GM12878 (cell line): ENCODE measurements around the gene RHOC. TPM values are rescaled to one million over a fixed set of nuclear protein-coding genes. Genes with fewer than 3 reads are reported as not detected.

ENCODE experiments used
- ATAC-seq: fragments of 200-7000 bp; cut with Tn5 transposase; 3 replicates; pipeline ENCODE4 v1.9.1; 2020; ENCODE audit warnings: mild to moderate bottlenecking, moderate library complexity
- BruUV-seq: library from RNA; stranded (reverse); fragments of 400-500 nt; replicated peaks from 2 replicates; lab custom pipeline; 2021; lab: Mats Ljungman, UMichigan
- CTCF ChIA-PET: fragments of 300-600 bp; sonication (Branson Sonifier 250); formaldehyde crosslinking; extraction: SDS; loops from one replicate; lab custom pipeline; 2021; ENCODE audit warnings: inconsistent platforms; lab: Yijun Ruan, JAX
- POLR2A ChIA-PET: fragments of 350-600 bp; formaldehyde crosslinking; extraction: SDS; loops from one replicate; lab custom pipeline; 2021; ENCODE audit warnings: inconsistent platforms; lab: Charles Lee
- RAD21 ChIA-PET: fragments of 300-600 bp; sonication (Branson Sonifier 250); formaldehyde crosslinking; loops from one replicate; lab custom pipeline; 2023; ENCODE audit warnings: antibody characterized with exemption; ENCODE audit not compliant: unreplicated experiment; lab: Charles Lee
- SMC1A ChIA-PET: fragments of 300-600 bp; sonication (Branson Sonifier 250); formaldehyde crosslinking; loops from one replicate; lab custom pipeline; 2023; ENCODE audit not compliant: unreplicated experiment, uncharacterized antibody; lab: Charles Lee
- DNase-seq: peaks from one replicate; pipeline ENCODE4 v3.0.0-alpha.2; 2011; ENCODE audit warnings: low read depth, low spot score
- FAIRE-seq: peaks from 3 replicates; lab custom pipeline; 2011; peaks lifted over from hg19 to GRCh38; lab: Jason Lieb, UNC
- H2AFZ ChIP-seq: 2 replicates; pipeline ENCODE4 v1.6.0; 2011; ENCODE audit warnings: low read depth, low read length, control low read depth; ENCODE audit not compliant: control insufficient read depth
- H3K27ac ChIP-seq: 2 replicates; pipeline ENCODE4 v1.5.1; 2011; ENCODE audit warnings: control low read depth; ENCODE audit not compliant: control insufficient read depth, insufficient read depth
- H3K27me3 ChIP-seq, 2 experiments: replicated peaks in 1 of 2; 2 replicates each; pipeline versions ENCODE4 v1.6.0 to v1.6.1; 2011; ENCODE audit warnings: low read length in 1 of 2; ENCODE audit not compliant: control insufficient read depth in 2 of 2, insufficient read depth in 2 of 2
- H3K36me3 ChIP-seq, 2 experiments: 2 replicates each; pipeline ENCODE4 v1.5.1; 2011; ENCODE audit warnings: low read length in 1 of 2; ENCODE audit not compliant: control insufficient read depth in 2 of 2, insufficient read depth in 2 of 2
- H3K4me1 ChIP-seq: 2 replicates; pipeline ENCODE4 v1.6.1; 2011; ENCODE audit warnings: mild to moderate bottlenecking, low read length, moderate library complexity, mixed read lengths; ENCODE audit not compliant: control insufficient read depth, insufficient read depth
- H3K4me2 ChIP-seq: 2 replicates; pipeline ENCODE4 v1.6.0; 2011; ENCODE audit warnings: control low read depth; ENCODE audit not compliant: control insufficient read depth, insufficient read depth
- H3K4me3 ChIP-seq: fragments of 200-600 bp; sonication (generic); 2 replicates; pipeline ENCODE4 v1.5.1; 2016
- H3K79me2 ChIP-seq: 2 replicates; pipeline ENCODE4 v1.6.0; 2011; ENCODE audit warnings: low read length; ENCODE audit not compliant: control insufficient read depth, insufficient read depth
- H3K9ac ChIP-seq: 2 replicates; pipeline ENCODE4 v1.8.0; 2011; ENCODE audit warnings: low read length, control low read depth, mixed read lengths; ENCODE audit not compliant: control insufficient read depth, insufficient read depth
- H3K9me3 ChIP-seq: replicated peaks from 3 replicates; pipeline ENCODE4 v1.5.1; 2011; ENCODE audit warnings: mild to moderate bottlenecking, low read length; ENCODE audit not compliant: control insufficient read depth, insufficient read depth
- H4K20me1 ChIP-seq: 2 replicates; pipeline ENCODE4 v1.6.0; 2011; ENCODE audit not compliant: control insufficient read depth, insufficient read depth
- CREB1 ChIP-seq: IDR thresholded peaks from 2 replicates; pipeline ENCODE4 v1.6.1; 2012; ENCODE audit warnings: low read depth, mild to moderate bottlenecking, inconsistent platforms
- CREM ChIP-seq: IDR thresholded peaks from 2 replicates; pipeline ENCODE4 v1.6.1; 2014; ENCODE audit warnings: antibody characterized with exemption, low read depth
- EP300 ChIP-seq, 2 experiments: fragments of 150-350 bp in 1 of 2; IDR thresholded peaks; 2 replicates each; pipeline ENCODE4 v1.6.1; 2011 to 2012; ENCODE audit warnings: low read depth in 2 of 2, low read length in 2 of 2, borderline replicate concordance in 1 of 2, improper control_type of control experiment in 1 of 2, inconsistent platforms in 1 of 2; ENCODE audit not compliant: control insufficient read depth in 1 of 2
- ESRRA ChIP-seq: IDR thresholded peaks from 2 replicates; pipeline ENCODE4 v1.6.1; 2012; ENCODE audit warnings: mild to moderate bottlenecking, low read length, improper control_type of control experiment
- FOXM1 ChIP-seq: IDR thresholded peaks from 2 replicates; pipeline ENCODE4 v1.6.1; 2012; ENCODE audit warnings: low read depth, mild to moderate bottlenecking, inconsistent platforms, low read length, moderate library complexity
- MEF2B ChIP-seq: fragments of 450-650 bp; IDR thresholded peaks from 2 replicates; pipeline ENCODE4 v1.6.1; 2018; ENCODE audit warnings: mild to moderate bottlenecking, moderate library complexity; ENCODE audit not compliant: partially characterized antibody, poor library complexity, severe bottlenecking
- MTA3 ChIP-seq: IDR thresholded peaks from 2 replicates; pipeline ENCODE4 v1.6.1; 2012; ENCODE audit warnings: low read length, inconsistent platforms, borderline replicate concordance
- RAD21 ChIP-seq: IDR thresholded peaks from 2 replicates; pipeline ENCODE4 v1.6.1; 2011; ENCODE audit warnings: mild to moderate bottlenecking, low read depth, low read length, moderate library complexity; ENCODE audit not compliant: insufficient read depth
- RUNX3 ChIP-seq: IDR thresholded peaks from 2 replicates; pipeline ENCODE4 v1.6.1; 2012; ENCODE audit warnings: low read length, inconsistent platforms
- STAT1 ChIP-seq: fragments of 450-650 bp; conservative IDR thresholded peaks from 2 replicates; pipeline ENCODE4 v1.6.1; 2014; ENCODE audit warnings: antibody characterized with exemption, mild to moderate bottlenecking
- WGBS: methylation state at CpG from one replicate; pipeline ENCODE4 v1.1.6; 2016; ENCODE audit warnings: low lambda C conversion rate; ENCODE audit not compliant: insufficient replicate concordance, insufficient coverage; ENCODE audit errors: missing lambda C conversion rate; 5-methylcytosine and 5-hydroxymethylcytosine counted together
- in situ Hi-C: fragments of 300-500 bp; cut with MboI; formaldehyde crosslinking; loops from 9 replicates; pipeline ENCODE4 v1.14.3; 2018; ENCODE audit warnings: mixed read lengths
- intact Hi-C: fragments of 100-400 bp; cut with micrococcal nuclease; formaldehyde crosslinking; loops from one replicate; pipeline ENCODE4 v1.14.2; 2022; ENCODE audit not compliant: unreplicated experiment
- polyA plus RNA-seq, 11 experiments: library from polyadenylated mRNA; depleted of rRNA in 4 of 11; unstranded in 6 of 11; stranded (reverse) in 5 of 11; fragments of >200 nt; fragmentation: Nextera tagmentation in 4 of 11; fragmentation: Illumina TruSeq in 1 of 11; extraction: Ambion mirVana in 4 of 11; extraction: Trizol in 1 of 11; gene quantifications; 1 replicate in 1 of 11; 2 replicates in 10 of 11; pipeline versions ENCODE4 v1.2.1 to v1.2.3, GENCODE V29; 2011 to 2016; ENCODE audit warnings: inconsistent platforms in 2 of 11, missing spikeins in 2 of 11, low read depth in 1 of 11
- total RNA-seq, 4 experiments: library from RNA; depleted of rRNA in 3 of 4; stranded (reverse); fragments of >200 nt in 3 of 4; fragmentation: Illumina TruSeq in 1 of 4; extraction: Trizol in 1 of 4; gene quantifications; 2 replicates each; pipeline versions ENCODE4 v1.2.1 to v1.2.3, GENCODE V29; 2013 to 2021
- TF ChIP-seq, protein P1 (sequence below), 3 experiments: IDR thresholded peaks in 2 of 3; conservative IDR thresholded peaks in 1 of 3; 2 replicates each; pipeline ENCODE4 v1.5.1; 2011; ENCODE audit warnings: low read depth in 3 of 3, low read length in 3 of 3, mild to moderate bottlenecking in 3 of 3, control low read depth in 2 of 3, moderate library complexity in 2 of 3, inconsistent platforms in 1 of 3, mixed read lengths in 1 of 3; ENCODE audit not compliant: control insufficient read depth in 2 of 3, insufficient read depth in 1 of 3; ENCODE audit errors: extremely low read depth in 1 of 3
- TF ChIP-seq, protein P2 (sequence below): fragments of 450-650 bp; IDR thresholded peaks from 2 replicates; pipeline ENCODE4 v1.6.1; 2017; ENCODE audit warnings: mild to moderate bottlenecking
- TF ChIP-seq, protein P3 (sequence below): IDR thresholded peaks from 2 replicates; pipeline ENCODE4 v1.6.1; 2012; ENCODE audit warnings: low read length, inconsistent platforms
- TF ChIP-seq, protein P4 (sequence below): IDR thresholded peaks from 2 replicates; pipeline ENCODE4 v1.6.1; 2011; ENCODE audit warnings: borderline replicate concordance, low read depth, mild to moderate bottlenecking, moderate library complexity, low read length; ENCODE audit not compliant: insufficient read depth, poor library complexity, severe bottlenecking

Gene RHOC
- total and polyA plus RNA-seq, 10 of the 15 experiments (the other 5 are each of a cell fraction or from before 2014, with no cell fraction given): 20.6 to 371 (median 158) TPM

DNA sequence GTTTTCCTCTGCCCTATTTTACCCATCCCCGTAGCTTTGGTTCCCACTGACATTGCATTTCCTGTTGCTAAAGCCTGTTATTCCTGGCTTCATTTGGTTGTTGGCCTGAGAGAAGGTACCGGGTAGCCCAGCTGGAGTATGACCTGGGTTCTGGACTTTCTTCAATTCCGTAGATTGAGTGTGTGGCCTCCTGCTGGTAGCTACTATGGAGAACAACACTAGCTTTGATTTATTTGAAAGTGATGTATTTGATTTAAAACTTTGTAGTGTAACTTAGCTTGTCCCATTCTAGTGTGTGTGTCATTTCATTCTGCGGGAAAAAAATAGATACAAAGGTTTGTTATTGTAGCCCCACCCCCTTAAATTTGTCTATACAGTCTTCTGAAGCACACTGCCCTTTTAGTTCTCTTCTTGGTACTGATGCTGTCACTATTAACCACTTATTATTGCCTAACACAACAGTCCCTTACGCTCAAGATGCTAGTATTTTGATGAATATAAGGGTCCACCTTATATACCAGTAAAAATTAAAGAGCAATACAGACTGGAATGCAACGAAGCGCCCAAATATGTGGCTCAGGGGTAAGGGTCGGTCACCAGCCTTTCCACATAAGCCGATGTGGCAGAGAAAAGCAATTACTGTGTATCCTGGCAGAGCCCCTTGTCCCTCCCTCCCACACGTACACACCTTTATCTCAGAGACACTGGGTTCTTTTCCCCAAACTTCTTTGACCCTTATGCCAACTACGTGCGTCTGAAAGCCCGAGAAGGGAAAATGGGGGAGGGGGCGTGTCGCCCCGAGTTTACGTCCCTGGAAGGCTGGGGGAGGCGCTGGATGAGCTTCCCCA is 33.1 kb downstream of the RHOC start:
- peak overlapping the region; percentile 81 for H3K27ac ChIP-seq
- peak overlapping the region; percentile 86 for H3K4me3 ChIP-seq
- DNase-seq: no peak
- ChIA-PET CTCF (interaction anchor here (0.7 to 6.2 kb wide), 18 partner anchors 9 to 282 kb away, joined by 3 to 33 read pairs (median 5); partner anchors contain the start of genes PPM1J and RHOC), RAD21 (interaction anchor here (0.6 to 4.8 kb wide), 13 partner anchors 23 to 465 kb away, joined by 3 to 42 read pairs (median 8); partner anchors contain the start of genes CAPZA1, PPM1J and ST7L), POLR2A (interaction anchor here (0.5 to 2.0 kb wide), 10 partner anchors 19 to 401 kb away, joined by 3 to 21 read pairs (median 4); no protein-coding TSS in a partner anchor), SMC1A (interaction anchor here (0.7 to 3.9 kb wide), 17 partner anchors 10 to 283 kb away, joined by 3 to 28 read pairs (median 6); partner anchors contain the start of genes PPM1J, RHOC and ST7L)
- in situ Hi-C loops (no loop called here), intact Hi-C loops (loop anchor here (1.0 to 2.0 kb wide), 2 partner anchors 31 to 55 kb away; partner anchors contain the start of genes CAPZA1 and ST7L)
- H3K36me3 ChIP-seq: no peaks in the 10 kb centered on the region; a peak in 1 of 4 replicates
- ATAC-seq: peak; percentile 15
- WGBS: 14% methylated on average over 18 of the region's 18 CpGs
- H2AFZ ChIP-seq: peak overlapping the region; percentile 83
- H3K4me2 ChIP-seq: peak overlapping the region; percentile 93
- no TSS peak for BruUV-seq
- FAIRE-seq: peak; percentile 49
- H3K4me1 ChIP-seq: peaks cover 9% of the 10 kb centered on the region
- no peaks in the 10 kb centered on the region for H3K9me3 ChIP-seq
- peak overlapping the region; percentile 75 for H3K9ac ChIP-seq
- no peaks in the 10 kb centered on the region for H3K27me3 ChIP-seq
- peaks cover 17% of the 10 kb centered on the region for H3K79me2 ChIP-seq
- no peaks in the 10 kb centered on the region for H4K20me1 ChIP-seq
- TF ChIP-seq, protein P1, sequence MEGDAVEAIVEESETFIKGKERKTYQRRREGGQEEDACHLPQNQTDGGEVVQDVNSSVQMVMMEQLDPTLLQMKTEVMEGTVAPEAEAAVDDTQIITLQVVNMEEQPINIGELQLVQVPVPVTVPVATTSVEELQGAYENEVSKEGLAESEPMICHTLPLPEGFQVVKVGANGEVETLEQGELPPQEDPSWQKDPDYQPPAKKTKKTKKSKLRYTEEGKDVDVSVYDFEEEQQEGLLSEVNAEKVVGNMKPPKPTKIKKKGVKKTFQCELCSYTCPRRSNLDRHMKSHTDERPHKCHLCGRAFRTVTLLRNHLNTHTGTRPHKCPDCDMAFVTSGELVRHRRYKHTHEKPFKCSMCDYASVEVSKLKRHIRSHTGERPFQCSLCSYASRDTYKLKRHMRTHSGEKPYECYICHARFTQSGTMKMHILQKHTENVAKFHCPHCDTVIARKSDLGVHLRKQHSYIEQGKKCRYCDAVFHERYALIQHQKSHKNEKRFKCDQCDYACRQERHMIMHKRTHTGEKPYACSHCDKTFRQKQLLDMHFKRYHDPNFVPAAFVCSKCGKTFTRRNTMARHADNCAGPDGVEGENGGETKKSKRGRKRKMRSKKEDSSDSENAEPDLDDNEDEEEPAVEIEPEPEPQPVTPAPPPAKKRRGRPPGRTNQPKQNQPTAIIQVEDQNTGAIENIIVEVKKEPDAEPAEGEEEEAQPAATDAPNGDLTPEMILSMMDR (IDR thresholded peaks at IDR 0.05 in 2 of 3, conservative IDR thresholded peaks at IDR 0.05 in 1 of 3; ENCODE audit: control insufficient read depth in 2 of 3, extremely low read depth in 1 of 3, insufficient read depth in 1 of 3, low read depth in 3 of 3, low read length in 3 of 3): peak; percentile 31 to 45 (median 33); a peak in 3 of 6 replicates
- TF ChIP-seq MTA3 (peak; percentile 78; the same call in 1 of the 2 replicates), EP300 (IDR thresholded peaks at IDR 0.05; ENCODE audit: borderline replicate concordance in 1 of 2, control insufficient read depth in 1 of 2, low read depth in 2 of 2, low read length in 2 of 2) (no peak), RUNX3 (no peak), STAT1 (no peak), CREB1 (0 out of 2 replicates have a peak, but pooled peaks have one; percentile 8), FOXM1 (0 out of 2 replicates have a peak, but pooled peaks have one; percentile 35), ESRRA (no peak), MEF2B (no peak), RAD21 (peak; percentile 29), CREM (no peak)
- TF ChIP-seq, protein P2, sequence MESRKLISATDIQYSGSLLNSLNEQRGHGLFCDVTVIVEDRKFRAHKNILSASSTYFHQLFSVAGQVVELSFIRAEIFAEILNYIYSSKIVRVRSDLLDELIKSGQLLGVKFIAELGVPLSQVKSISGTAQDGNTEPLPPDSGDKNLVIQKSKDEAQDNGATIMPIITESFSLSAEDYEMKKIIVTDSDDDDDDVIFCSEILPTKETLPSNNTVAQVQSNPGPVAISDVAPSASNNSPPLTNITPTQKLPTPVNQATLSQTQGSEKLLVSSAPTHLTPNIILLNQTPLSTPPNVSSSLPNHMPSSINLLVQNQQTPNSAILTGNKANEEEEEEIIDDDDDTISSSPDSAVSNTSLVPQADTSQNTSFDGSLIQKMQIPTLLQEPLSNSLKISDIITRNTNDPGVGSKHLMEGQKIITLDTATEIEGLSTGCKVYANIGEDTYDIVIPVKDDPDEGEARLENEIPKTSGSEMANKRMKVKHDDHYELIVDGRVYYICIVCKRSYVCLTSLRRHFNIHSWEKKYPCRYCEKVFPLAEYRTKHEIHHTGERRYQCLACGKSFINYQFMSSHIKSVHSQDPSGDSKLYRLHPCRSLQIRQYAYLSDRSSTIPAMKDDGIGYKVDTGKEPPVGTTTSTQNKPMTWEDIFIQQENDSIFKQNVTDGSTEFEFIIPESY: no peak
- TF ChIP-seq, protein P3, sequence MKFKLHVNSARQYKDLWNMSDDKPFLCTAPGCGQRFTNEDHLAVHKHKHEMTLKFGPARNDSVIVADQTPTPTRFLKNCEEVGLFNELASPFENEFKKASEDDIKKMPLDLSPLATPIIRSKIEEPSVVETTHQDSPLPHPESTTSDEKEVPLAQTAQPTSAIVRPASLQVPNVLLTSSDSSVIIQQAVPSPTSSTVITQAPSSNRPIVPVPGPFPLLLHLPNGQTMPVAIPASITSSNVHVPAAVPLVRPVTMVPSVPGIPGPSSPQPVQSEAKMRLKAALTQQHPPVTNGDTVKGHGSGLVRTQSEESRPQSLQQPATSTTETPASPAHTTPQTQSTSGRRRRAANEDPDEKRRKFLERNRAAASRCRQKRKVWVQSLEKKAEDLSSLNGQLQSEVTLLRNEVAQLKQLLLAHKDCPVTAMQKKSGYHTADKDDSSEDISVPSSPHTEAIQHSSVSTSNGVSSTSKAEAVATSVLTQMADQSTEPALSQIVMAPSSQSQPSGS: peak; percentile 13
- TF ChIP-seq, protein P4, sequence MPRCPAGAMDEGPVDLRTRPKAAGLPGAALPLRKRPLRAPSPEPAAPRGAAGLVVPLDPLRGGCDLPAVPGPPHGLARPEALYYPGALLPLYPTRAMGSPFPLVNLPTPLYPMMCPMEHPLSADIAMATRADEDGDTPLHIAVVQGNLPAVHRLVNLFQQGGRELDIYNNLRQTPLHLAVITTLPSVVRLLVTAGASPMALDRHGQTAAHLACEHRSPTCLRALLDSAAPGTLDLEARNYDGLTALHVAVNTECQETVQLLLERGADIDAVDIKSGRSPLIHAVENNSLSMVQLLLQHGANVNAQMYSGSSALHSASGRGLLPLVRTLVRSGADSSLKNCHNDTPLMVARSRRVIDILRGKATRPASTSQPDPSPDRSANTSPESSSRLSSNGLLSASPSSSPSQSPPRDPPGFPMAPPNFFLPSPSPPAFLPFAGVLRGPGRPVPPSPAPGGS: peak; percentile 9
